HL-60 (cell line): ENCODE data around the gene ADAD2.

Experiments
- CTCF ChIP-seq: IDR thresholded peaks from one replicate; pipeline ENCODE4 v1.5.1; 2011; ENCODE audit warnings: low read length, control low read depth, inconsistent platforms; ENCODE audit not compliant: insufficient read depth
- GABPA ChIP-seq: IDR thresholded peaks from 2 replicates; pipeline ENCODE4 v1.6.1; 2012; ENCODE audit warnings: low read depth
- POLR2AphosphoS5 ChIP-seq: IDR thresholded peaks from 2 replicates; pipeline ENCODE4 v1.6.1; 2012; ENCODE audit warnings: low read depth
- REST ChIP-seq: IDR thresholded peaks from 2 replicates; pipeline ENCODE4 v1.6.1; 2012; ENCODE audit warnings: low read depth; ENCODE audit not compliant: insufficient replicate concordance
- SPI1 ChIP-seq: IDR thresholded peaks from 2 replicates; pipeline ENCODE4 v1.6.1; 2012; ENCODE audit warnings: low read depth, mild to moderate bottlenecking, borderline replicate concordance

GRCh38 chr16:84194470-84195200 lies 3.7 kb downstream of the ADAD2 start:
- TF ChIP-seq CTCF (no peak), REST (no peak), POLR2AphosphoS5 (no peak), SPI1 (no peak), GABPA (no peak)
